CD4-positive, alpha-beta T cell (primary cell): ENCODE data around the gene ADGRL3. TPM values are rescaled to one million over a fixed set of nuclear protein-coding genes. Genes with fewer than 3 reads are reported as not detected.

Source experiments
- ATAC-seq: fragments of 200-7000 bp; cut with Tn5 transposase; one replicate; pipeline ENCODE4 v1.10.0; 2022; ENCODE audit warnings: mild to moderate bottlenecking; ENCODE audit not compliant: poor library complexity
- CTCF ChIA-PET: fragments of 350-600 bp; sonication (Branson Sonifier 250); formaldehyde crosslinking; loops from one replicate; lab custom pipeline; 2021; ENCODE audit warnings: antibody characterized with exemption, inconsistent platforms; lab: Charles Lee
- POLR2A ChIA-PET: fragments of 350-600 bp; sonication (Branson Sonifier 250); formaldehyde crosslinking; loops from one replicate; lab custom pipeline; 2021; ENCODE audit warnings: antibody characterized with exemption, inconsistent platforms; lab: Charles Lee
- DNase-seq, 14 experiments: peaks; one replicate each; pipeline ENCODE4 v3.0.0-alpha.2; 2013 to 2020; ENCODE audit warnings: mixed read lengths in 2 of 14
- H3K27ac ChIP-seq, 2 donors: one replicate each; pipeline versions ENCODE4 v1.5.1 to v1.7.0; 2013; ENCODE audit warnings: low read length in 2 of 2, low read depth in 1 of 2, mild to moderate bottlenecking in 1 of 2
- H3K27me3 ChIP-seq, 2 experiments: 1 replicate in 1 of 2; 2 replicates in 1 of 2; pipeline versions ENCODE4 v1.6.1 to v1.7.0; 2013; ENCODE audit warnings: low read length in 2 of 2, control low read depth in 1 of 2, mild to moderate bottlenecking in 1 of 2, moderate library complexity in 1 of 2; ENCODE audit not compliant: insufficient read depth in 2 of 2, control insufficient read depth in 1 of 2
- H3K36me3 ChIP-seq: one replicate; pipeline ENCODE4 v1.6.1; 2013; ENCODE audit warnings: low read length, control low read depth; ENCODE audit not compliant: insufficient read depth
- H3K4me1 ChIP-seq: one replicate; pipeline ENCODE4 v1.6.1; 2013; ENCODE audit warnings: low read length, control low read depth; ENCODE audit not compliant: insufficient read depth
- H3K4me3 ChIP-seq: one replicate; pipeline ENCODE4 v1.5.1; 2013; ENCODE audit warnings: mild to moderate bottlenecking, low read length, moderate library complexity
- H3K9me3 ChIP-seq, 2 experiments: 1 replicate in 1 of 2; 2 replicates in 1 of 2; pipeline versions ENCODE4 v1.6.1 to v1.7.0; 2013; ENCODE audit warnings: low read length in 2 of 2, mild to moderate bottlenecking in 2 of 2, control low read depth in 1 of 2, moderate library complexity in 1 of 2; ENCODE audit not compliant: control insufficient read depth in 1 of 2, insufficient read depth in 1 of 2
- H3K27ac Mint-ChIP-seq: one replicate; pipeline ENCODE4 v1.8.0; 2020; ENCODE audit warnings: mixed read lengths
- H3K27me3 Mint-ChIP-seq: one replicate; pipeline ENCODE4 v1.8.0; 2021; ENCODE audit warnings: mixed read lengths
- H3K36me3 Mint-ChIP-seq: one replicate; pipeline ENCODE4 v1.8.0; 2021; ENCODE audit warnings: low read depth, mixed read lengths
- H3K4me1 Mint-ChIP-seq: one replicate; pipeline ENCODE4 v1.8.0; 2021; ENCODE audit warnings: low read depth, mixed read lengths
- H3K4me3 Mint-ChIP-seq: one replicate; pipeline ENCODE4 v1.8.0; 2020; ENCODE audit warnings: mild to moderate bottlenecking, mixed read lengths
- H3K9me3 Mint-ChIP-seq: one replicate; pipeline ENCODE4 v1.8.0; 2020; ENCODE audit warnings: mixed read lengths
- CTCF ChIP-seq: fragments of 200-600 bp; IDR thresholded peaks from one replicate; pipeline ENCODE4 v1.8.0; 2022; ENCODE audit warnings: antibody characterized with exemption, mild to moderate bottlenecking
- intact Hi-C, 2 experiments: fragments of 100-400 bp; cut with DNase I in 1 of 2; cut with micrococcal nuclease in 1 of 2; formaldehyde crosslinking; loops; one replicate each; pipeline versions ENCODE4 v1.15.1 to v1.9.0; 2023 to 2025; cut with DNase I, micrococcal nuclease
- total RNA-seq, 174 experiments: library from RNA in 2 of 174; stranded (reverse) in 2 of 174; gene quantifications; one replicate each; pipeline ENCODE4 v1.2.3 and lab custom pipeline; 2021 to 2026

Gene ADGRL3
- total RNA-seq, 2 experiments from 2014 or later = not detected

GRCh38 chr4:62080431-62080830 lies 880.3 kb downstream of the ADGRL3 start:
- no peak overlapping the region for H3K27ac ChIP-seq
- Mint-ChIP-seq H3K9me3 (peaks cover 11% of the 10 kb centered on the region), H3K4me1 (no peaks in the 10 kb centered on the region), H3K27me3 (no peaks in the 10 kb centered on the region), H3K36me3 (no peaks in the 10 kb centered on the region), H3K4me3 (no peak overlapping the region), H3K27ac (no peak overlapping the region)
- DNase-seq (no peak), ATAC-seq (no peak)
- intact Hi-C loops = no loop called here
- H3K4me3 ChIP-seq = no peak overlapping the region
- H3K36me3 ChIP-seq = no peaks in the 10 kb centered on the region
- ChIA-PET POLR2A (no interaction called here), CTCF (no interaction called here)
- no peaks in the 10 kb centered on the region for H3K27me3 ChIP-seq
- no peak for TF ChIP-seq CTCF
- H3K9me3 ChIP-seq = no peaks in the 10 kb centered on the region
- no peaks in the 10 kb centered on the region for H3K4me1 ChIP-seq

- H3K4me1 Mint-ChIP-seq = no peaks in the 10 kb centered on the region
- H3K27ac Mint-ChIP-seq = no peak overlapping the region
- no peak for ATAC-seq
- intact Hi-C loops = no loop called here
- ChIA-PET POLR2A (no interaction called here), CTCF (no interaction called here)
- Histone ChIP-seq H3K4me3 (no peak overlapping the region), H3K27me3 (no peaks in the 10 kb centered on the region), H3K36me3 (no peaks in the 10 kb centered on the region), H3K27ac (no peak overlapping the region), H3K4me1 (no peaks in the 10 kb centered on the region), H3K9me3 (no peaks in the 10 kb centered on the region)
- H3K36me3 Mint-ChIP-seq = no peaks in the 10 kb centered on the region
- no peak for DNase-seq
- peaks cover 10% of the 10 kb centered on the region for H3K9me3 Mint-ChIP-seq
- H3K4me3 Mint-ChIP-seq = no peak overlapping the region
- no peaks in the 10 kb centered on the region for H3K27me3 Mint-ChIP-seq
- TF ChIP-seq CTCF = no peak
Measured at GRCh38 chr4:62087706-62088105, 887.6 kb downstream of the ADGRL3 start.

- H3K4me1 Mint-ChIP-seq = no peaks in the 10 kb centered on the region
- H3K27ac Mint-ChIP-seq = no peak overlapping the region
- Histone ChIP-seq H3K27me3 (no peaks in the 10 kb centered on the region), H3K27ac (no peak overlapping the region), H3K9me3 (peaks cover 0 to 12% of the 10 kb centered on the region in 2 experiments), H3K4me3 (no peak overlapping the region), H3K4me1 (no peaks in the 10 kb centered on the region), H3K36me3 (no peaks in the 10 kb centered on the region)
- H3K9me3 Mint-ChIP-seq = peaks cover 10% of the 10 kb centered on the region
- no peak for ATAC-seq
- no peaks in the 10 kb centered on the region for H3K36me3 Mint-ChIP-seq
- intact Hi-C loops = no loop called here
- ChIA-PET CTCF (no interaction called here), POLR2A (no interaction called here)
- no peak overlapping the region for H3K4me3 Mint-ChIP-seq
- H3K27me3 Mint-ChIP-seq = no peaks in the 10 kb centered on the region
- no peak for DNase-seq
- TF ChIP-seq CTCF = no peak
Measured at GRCh38 chr4:62093735-62094134, 893.6 kb downstream of the ADGRL3 start.
